GM19397 (cell line): ENCODE measurements around the gene KIDINS220.

Source experiments
- ATAC-seq: cut with Tn5 transposase; IDR thresholded peaks from one replicate; pipeline ENCODE4 v1.9.1; 2021; ENCODE audit warnings: mild to moderate bottlenecking, moderate library complexity; ENCODE audit not compliant: unreplicated experiment

KIDINS220 gene

DNA sequence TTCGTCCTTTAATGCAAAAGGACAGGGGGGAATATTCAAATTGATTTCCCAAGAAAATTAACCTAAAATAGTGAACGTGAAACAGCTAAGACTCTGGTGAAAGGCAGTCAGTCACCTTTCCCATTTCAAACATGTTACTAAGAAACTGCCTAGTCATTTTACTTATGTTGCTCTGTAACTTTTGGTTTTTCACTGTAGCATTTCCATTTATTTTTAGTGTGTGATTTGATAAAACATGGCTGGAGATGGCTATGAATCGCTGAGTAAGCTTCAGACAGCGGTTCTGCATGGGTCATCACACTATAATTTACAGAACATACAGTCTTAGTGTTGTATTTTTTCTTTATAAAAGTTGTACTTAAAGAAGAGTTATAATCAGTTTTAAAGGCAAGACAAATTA, 16.0 kb upstream of the KIDINS220 start:
- ATAC-seq, result no peak

DNA sequence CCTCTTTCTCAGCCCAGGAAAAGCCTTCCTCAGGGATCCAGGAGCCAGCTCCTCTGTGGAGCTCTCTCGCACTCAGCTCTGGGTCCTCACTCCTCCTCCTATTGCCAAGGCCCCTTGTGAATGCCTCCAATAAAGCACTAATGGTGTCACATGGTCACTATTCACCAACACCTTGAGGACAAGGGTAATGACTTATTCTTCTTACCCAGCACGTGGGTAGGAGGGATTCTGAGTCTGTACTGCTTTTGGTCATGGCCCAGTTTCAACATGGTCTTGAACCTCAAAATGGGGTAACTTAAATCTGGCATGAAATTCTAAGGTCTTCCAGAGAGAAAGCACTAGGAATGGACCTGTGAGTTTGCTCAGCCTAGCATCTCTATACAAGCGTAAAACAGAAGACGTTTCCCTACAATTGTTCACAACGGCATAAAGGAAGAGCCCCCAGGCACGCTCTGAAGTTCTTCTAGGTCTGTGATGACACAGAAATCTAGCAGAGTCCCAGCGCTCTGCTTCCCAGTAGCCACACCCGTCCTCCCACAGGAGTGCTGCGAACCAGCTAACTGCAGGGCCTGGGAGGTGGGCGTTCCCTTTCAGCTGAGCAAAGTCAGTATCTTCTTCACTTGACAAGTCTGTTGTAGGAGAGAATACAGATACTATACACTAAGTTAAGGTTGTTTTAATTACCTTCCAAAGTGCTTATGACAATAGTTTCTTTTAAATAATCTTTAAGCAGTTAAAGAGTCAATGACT, 14.6 kb upstream of the KIDINS220 start:
- no peak for ATAC-seq

DNA sequence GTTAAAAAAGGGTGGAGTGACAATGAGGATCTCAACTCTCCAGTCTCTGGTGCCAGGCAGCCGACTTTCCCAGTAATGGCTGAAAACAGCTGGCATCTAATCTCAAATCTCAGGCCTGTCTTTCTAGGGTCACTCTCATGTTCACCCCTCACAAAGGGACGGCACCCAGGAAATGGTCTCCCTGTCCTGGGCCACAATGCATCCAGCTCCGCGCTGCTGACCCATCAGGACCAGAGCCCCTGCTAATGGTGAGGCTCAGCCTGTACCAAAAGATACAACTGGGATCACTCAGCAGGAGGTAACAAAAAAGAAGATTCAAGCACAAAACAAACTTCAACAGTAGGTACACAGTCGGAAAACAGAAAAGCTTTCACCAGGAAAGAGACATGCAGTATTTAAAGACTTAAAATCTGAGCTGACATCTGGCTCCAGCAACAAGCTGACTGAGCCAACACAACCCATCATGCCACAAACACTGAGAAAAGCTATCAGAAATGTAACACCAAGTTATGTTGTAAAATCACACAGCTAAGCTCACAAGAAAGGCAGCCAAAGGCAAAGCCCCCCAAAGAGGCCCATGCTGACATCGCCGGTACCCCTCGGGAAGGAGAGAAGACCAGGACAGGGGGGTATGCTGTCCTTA, 13.6 kb upstream of the KIDINS220 start:
- ATAC-seq, result no peak

DNA sequence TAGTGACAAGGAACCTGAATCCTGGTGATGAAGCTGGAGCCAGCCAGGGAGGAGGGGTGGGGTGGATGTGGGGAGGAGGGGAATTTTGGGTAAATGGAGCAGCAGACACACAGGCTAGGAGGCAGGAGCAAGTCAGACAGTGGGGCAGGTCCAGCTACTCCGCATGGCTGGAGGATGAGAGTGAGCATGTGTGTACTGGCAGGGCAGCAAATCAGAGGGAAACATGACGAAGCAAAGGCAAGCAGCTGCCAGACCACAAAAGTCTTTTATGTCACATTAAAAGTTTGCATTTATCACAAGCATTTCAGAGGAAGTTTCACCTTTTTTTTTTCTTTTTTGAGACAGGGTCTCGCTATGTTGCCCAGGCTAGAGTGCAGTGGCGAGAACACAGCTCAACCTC, 11.9 kb upstream of the KIDINS220 start:
- no peak for ATAC-seq

DNA sequence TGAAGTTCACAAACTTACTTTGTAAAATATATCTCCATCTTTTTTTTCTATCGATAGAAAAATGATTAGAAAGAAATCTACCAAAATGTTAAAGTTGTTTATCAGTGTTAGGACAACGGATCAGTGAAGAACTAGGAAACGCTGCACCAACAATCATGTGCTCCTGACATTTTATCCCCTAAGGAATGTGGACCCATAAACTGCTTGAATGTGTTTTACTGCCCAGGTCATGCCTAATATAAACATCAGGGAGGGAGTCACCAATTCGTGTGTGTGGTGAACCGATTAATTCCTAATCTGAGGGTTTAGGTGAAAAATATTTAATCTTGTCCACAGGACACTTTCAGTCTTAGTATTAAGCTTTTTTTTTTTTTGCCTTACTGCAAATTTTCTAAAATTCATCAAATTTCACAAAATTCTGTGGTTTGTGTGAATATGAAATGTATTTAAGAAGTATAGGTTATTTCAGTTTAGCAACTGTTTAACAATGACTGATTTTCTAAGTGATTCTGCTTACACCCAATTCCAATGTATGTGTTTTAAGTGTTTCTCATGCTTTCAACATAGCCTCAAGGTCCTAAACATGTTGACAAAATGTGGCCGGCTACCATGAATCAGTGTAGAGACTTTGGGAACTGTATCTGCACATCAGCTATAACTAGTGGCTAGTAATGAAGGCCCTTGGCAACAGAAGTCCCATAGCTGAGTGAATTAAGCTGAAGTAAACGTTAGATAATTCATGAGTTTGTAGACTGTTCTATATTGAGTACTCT, 11.1 kb upstream of the KIDINS220 start:
- no peak for ATAC-seq

DNA sequence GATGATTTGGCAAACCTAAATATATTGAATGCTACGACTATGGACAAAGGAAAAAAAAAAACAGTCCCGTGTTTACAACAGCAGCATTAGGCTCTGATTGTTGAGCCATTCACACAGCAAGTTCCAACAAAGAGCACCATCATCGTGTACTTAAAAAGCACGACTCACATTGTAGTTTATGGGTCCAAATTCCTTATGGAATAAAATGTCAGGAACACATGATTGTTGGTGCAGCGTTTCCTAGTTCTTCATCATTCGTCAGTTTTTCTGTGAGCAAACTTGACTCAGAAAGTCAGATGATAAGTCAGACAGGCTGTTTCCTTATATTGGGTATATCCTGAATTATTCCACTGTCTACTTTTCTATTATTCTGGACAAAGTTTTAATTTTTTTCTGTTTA, 10.0 kb upstream of the KIDINS220 start:
- ATAC-seq, result no peak

DNA sequence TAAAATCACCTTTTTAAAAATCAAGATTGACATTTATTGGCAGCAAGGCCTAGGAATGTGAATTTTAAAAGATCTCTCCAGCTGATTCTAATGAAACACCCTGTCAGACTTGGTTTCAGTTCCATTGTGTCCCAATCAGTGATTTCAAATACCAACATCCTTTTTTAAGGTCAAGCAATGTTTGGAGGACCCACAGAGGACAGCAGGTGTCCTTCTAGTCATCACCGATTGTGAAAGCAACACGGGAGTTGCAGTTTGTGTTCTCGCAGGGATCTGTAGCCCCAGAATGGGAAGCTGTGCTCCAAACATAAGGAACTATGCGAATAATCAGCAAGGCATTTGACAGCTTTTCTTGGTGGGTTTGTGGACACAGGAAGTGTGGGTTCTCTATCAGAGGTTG, 4.5 kb upstream of the KIDINS220 start:
- no peak for ATAC-seq

DNA sequence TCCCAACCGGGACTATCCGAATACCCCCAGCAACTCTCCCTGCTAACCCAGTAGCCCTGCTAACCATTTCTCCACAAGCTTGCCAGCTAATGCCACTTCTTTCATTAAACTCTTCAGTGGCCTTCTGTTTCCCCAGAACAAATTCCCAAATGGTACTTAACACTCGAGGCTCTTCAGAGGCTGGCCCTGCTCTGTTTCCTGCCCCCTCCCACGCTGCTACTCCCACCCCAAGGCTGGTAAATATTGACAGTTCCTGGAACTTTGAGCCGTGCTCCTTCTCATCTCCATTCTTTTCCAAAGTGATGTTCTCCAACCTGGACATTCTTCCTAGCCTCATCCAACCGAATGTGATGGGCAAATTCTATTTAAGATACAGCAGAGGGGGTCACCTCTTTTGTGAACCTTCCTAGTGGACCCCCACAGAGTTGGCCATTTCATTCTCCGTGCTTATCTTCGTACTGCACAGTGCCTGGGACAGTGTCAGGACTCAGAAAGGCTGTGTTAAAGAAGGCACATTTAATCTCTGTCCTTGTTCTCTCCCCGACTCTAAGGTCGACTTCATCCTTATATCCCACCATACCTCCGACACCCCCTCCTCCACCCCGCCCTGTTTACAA, 3.2 kb upstream of the KIDINS220 start:
- no peak for ATAC-seq

DNA sequence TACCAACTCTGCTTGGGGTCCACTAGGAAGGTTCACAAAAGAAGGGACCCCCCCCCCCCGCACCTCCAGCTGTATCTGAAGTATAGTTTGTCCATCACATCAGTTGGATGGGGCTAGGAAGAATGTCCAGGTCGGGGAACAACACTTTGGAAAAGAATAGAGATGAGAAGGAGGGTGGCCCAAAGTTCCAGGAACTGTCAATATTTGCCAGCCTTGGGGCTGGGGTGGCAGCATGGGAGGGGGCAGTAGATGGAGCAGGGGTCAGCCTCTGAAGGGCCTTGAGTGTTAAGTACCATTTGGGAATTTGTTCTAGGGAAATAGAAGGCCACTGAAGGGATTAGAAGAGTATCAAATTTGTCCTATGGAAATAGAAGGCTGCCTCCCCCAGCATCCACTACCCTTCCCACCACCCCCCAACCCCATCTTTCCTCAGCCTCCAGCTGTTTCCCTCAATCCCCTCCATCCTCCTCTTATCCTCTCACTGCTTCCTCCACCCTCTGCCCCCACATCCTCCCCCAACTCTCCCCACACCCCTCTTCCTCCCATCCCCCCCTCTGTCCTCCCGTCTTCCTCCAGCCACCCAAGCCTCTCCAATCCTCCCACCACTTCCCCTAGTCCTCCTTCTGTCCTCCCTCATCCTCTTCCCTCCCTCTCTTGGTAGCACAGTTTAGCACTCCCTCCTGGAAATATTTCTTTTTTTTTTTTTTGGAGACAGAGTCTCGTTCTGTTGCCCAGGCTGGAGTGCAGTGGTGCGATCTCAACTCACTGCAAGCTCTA, 2.0 kb upstream of the KIDINS220 start:
- ATAC-seq, result no peak

DNA sequence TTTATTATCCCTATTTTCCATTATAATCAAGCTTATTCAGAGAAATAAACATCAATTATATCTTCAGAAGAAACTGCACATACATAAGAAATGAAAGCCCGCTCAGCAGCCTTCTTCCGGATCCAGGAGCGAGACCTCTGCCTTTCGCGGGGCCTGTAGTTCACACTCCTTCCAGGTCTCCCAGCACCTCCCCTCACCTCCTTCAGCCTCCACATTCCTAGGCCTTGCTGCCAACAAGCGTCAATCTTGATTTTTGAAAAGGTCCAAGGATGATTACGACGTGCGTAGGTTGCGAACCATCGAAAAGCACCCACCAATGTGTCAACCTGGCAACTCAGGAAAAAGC, 355 bp upstream of the KIDINS220 start:
- ATAC-seq, result no peak

DNA sequence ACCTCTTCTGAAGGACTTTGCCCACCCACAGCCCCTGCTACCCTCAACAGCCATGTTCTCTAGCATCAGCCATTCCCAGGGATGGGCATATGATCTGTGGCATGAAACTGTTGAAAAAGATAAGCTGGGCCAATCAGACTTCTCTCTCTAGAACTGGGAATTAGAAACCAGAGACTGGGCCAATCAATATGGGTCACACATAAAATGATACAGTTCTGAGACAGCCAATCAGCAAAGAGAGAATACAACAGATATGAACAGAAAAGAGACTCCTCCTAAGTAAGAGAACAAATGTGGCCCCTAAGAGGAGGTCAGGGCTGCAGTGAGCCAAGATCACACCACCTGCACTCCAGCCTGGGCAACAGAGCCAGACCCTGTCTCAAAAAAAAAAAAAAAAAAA, 2.1 kb downstream of the KIDINS220 start:
- no peak for ATAC-seq

DNA sequence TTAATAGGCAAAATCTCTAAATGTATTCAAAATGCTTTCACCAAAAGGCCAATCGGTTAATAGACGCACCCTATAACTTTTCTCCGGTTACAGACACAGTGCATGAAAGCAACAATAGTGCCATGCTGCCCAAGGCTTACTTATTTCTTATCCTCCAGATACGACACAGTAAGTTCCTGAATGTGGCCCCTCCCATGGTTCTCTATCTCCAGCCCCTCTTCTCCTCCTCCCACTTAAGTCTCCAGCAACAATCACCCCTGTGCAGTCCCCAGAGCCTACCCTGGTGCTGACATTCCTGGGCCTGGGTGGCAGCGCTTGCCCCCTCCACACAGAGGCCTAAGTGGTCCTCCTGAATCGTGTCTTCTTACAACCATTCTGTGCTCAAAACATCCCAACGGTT, 3.6 kb downstream of the KIDINS220 start:
- no peak for ATAC-seq

DNA sequence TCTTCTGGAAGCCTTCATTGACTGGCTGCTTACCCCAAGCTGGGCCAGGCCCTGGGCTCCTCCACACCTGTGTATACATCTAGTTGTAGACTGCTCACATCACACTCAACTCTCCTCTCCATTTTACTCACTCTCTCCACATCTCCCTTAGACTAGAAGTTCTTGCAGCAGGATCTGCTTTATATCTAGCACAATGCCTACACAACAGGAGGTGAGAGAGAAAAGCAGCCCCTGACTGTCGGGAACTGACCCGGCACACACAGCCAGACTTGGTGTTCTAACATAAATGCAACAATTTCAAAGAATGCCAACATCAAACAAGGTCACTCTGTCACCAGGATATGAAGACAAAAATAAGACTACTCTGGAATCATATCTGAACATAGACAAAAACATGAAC, 5.9 kb downstream of the KIDINS220 start:
- ATAC-seq, result no peak

DNA sequence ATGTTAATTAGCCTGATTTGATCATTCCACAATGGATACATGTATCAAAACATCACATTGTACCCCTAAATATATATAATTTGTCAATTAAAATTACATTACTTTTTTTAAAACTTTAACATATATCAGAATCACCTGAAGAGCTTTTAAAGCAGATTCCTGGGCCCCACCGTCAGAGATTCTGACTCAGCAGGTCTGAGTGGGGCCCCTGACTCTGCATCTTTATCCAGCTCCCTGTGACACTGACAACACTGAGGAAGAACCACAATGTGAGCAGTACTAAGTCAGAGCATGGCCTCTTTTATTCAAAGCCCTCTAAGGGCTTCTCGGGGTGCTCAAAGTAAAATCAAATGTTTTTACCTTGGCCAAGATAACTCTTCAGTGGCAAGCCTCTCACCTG, 9.7 kb downstream of the KIDINS220 start:
- no peak for ATAC-seq

DNA sequence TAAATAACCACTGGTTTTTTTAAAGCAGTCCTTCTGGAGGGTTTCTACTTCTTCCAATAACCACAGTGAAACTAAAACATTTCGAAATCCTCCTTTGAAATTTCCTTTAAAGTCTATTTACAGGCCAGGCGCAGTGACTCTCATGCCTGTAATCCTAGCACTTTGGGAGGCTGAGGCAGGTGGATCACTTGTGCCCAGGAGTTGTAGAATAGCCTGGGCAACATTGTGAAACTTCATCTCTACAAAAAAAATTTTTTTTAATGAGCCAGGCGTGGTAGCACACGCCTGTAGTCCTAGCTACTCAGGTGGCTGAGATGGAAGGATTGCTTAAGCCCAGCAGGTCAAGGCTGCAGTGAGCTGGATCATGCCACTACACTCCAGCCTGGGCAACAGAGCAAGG, 15.2 kb downstream of the KIDINS220 start:
- ATAC-seq, result no peak

DNA sequence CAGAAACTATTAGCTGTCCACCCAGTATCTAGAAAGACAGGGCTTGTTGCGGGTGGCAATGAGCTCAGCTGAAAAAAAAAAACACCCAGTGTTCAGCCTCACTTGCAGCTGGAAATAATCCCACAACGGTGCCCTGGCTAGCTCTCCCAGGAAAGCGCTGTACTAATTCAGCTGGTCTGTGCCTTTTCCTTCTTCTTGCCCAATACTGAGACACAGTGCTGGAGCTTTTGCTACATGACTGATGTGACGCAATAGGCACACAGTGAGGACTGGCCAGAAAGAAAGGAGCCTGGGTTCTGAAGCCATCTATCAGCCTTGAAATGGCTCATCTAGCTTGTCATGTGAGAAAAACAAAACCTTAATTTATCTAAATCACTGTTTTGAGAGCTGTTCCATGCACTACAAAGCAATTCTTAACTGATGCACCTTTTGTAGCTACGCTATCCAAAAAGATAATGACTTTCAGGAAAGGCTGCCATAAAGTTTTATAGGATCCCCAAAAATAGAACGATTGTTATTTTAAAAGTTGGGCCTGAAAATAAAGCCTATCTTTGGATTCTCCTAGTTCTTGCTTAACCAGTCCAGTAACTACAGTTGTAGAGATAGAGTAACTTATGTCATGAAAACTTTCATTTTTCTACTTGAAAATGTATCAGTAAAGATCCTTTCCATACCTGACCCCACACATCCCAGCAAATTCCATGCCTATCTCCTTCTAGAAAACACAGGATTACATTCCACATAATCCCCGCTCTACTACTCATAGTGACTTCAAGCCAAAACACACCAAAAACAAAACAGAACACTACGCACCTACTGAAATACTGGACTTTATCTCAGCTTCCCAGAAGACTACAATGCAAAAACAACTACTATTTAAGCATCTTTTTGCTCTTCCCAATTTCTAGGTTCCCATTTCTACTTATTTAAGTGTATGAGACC, 15.9 kb downstream of the KIDINS220 start:
- no peak for ATAC-seq

DNA sequence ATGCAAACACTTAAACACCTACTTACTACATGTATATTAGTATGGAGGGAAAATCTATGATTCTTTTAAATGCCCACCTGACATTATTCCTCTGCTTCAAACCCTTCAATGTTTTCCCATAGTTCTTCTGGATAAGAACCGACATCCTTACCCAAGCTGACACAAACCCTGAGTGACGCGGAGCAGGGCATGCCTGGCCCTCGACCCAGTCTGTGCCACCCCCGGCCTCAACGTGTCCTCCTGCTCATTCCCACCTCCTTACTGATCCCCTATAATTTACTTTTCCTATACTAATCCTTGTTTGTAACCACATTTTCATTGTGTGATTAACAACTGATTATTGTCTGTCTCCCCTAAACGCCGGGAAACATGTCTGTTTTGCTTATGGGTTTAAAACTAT, 17.5 kb downstream of the KIDINS220 start:
- ATAC-seq, result no peak

DNA sequence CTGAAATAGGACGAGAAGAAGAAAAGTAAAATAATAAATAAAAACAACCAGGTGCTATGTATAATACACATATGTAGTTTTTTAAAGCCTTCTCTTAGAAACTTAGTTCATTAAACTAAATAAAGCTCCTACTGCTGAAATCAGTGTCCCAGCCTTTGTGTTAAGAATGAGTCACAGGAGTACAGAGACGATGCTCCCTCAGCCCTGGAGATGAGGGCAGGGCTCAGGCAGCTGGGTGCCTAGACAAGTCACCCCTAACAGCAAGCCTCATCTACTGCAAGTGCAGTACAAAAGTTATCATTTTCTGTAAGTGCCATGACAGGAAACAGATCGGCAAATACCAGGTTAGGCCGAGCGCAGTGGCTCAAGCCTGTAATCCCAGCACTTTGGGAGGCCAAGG, 18.2 kb downstream of the KIDINS220 start:
- ATAC-seq, result no peak

DNA sequence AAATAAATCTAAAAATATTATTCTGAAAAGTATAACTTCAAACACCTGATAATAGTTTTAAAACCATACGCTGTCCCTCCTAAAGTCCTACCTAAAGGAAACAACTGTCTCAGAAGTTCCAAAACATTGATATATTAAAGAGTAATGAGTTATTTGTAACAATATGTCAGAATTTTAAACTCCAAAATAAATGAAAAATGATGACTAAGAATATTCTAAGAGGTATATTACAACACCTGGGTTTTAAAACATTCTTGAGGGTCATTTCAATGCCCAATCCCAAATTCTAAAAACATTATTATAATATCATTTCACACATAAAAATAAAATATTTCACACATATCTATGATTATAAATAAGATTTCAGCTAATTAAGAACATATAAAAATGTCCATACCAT, 20.2 kb downstream of the KIDINS220 start:
- ATAC-seq, result no peak
